SU-DHL-6 (cell line): ENCODE data around the gene PRAC2.

Source experiments
- H2AFZ ChIP-seq: fragments of 200-600 bp; sonication (generic); 2 replicates; pipeline ENCODE4 v1.6.1; 2014; ENCODE audit warnings: low read depth, mild to moderate bottlenecking, moderate library complexity, mixed read lengths, antibody characterized with exemption, low read length; ENCODE audit not compliant: severe bottlenecking
- H3F3A ChIP-seq: fragments of 200-600 bp; shearing (Covaris generic); 2 replicates; pipeline ENCODE4 v1.6.0; 2016; ENCODE audit warnings: antibody characterized with exemption, mild to moderate bottlenecking; ENCODE audit not compliant: insufficient read depth
- H3K27ac ChIP-seq: fragments of 200-600 bp; sonication (generic); 2 replicates; pipeline ENCODE4 v1.5.1; 2016; ENCODE audit warnings: low read depth, mild to moderate bottlenecking, low read length, moderate library complexity, mixed read lengths
- H3K27me3 ChIP-seq: fragments of 200-600 bp; sonication (generic), shearing (Covaris generic); 2 replicates; pipeline ENCODE4 v1.6.0; 2014; ENCODE audit warnings: mild to moderate bottlenecking, low read length
- H3K36me3 ChIP-seq: fragments of 200-600 bp; sonication (generic); 2 replicates; pipeline ENCODE4 v1.6.1; 2014; ENCODE audit warnings: mild to moderate bottlenecking, low read length, mixed read lengths
- H3K4me2 ChIP-seq: fragments of 300-600, 200-600 bp; shearing (Covaris generic), sonication (generic); 2 replicates; pipeline ENCODE4 v1.6.0; 2014; ENCODE audit warnings: low read length, low read depth, mild to moderate bottlenecking; ENCODE audit not compliant: poor library complexity, severe bottlenecking
- H3K4me3 ChIP-seq: fragments of 200-600 bp; sonication (generic); 2 replicates; pipeline ENCODE4 v1.5.1; 2014; ENCODE audit warnings: antibody characterized with exemption, low read length, mild to moderate bottlenecking, mixed read lengths; ENCODE audit not compliant: insufficient read depth, poor library complexity, severe bottlenecking
- H3K79me2 ChIP-seq: fragments of 200-600 bp; sonication (generic); 2 replicates; pipeline ENCODE4 v1.6.1; 2014; ENCODE audit warnings: mild to moderate bottlenecking, low read length, moderate library complexity; ENCODE audit not compliant: insufficient read depth
- H3K9ac ChIP-seq: fragments of 200-600 bp; sonication (generic); 2 replicates; pipeline ENCODE4 v1.7.0; 2014; ENCODE audit warnings: mild to moderate bottlenecking, low read length
- H3K9me2 ChIP-seq: fragments of 200-600 bp; sonication (generic); replicated peaks from 2 replicates; pipeline ENCODE4 v1.6.1; 2014; ENCODE audit warnings: low read length; ENCODE audit not compliant: insufficient read depth
- H3K9me3 ChIP-seq: fragments of 200-600 bp; sonication (generic); 2 replicates; pipeline ENCODE4 v1.6.1; 2014; ENCODE audit warnings: low read length, mixed read lengths; ENCODE audit not compliant: insufficient read depth
- H4K20me1 ChIP-seq: fragments of 200-600 bp; sonication (generic); 2 replicates; pipeline ENCODE4 v1.6.1; 2014; ENCODE audit warnings: low read depth, mild to moderate bottlenecking, antibody characterized with exemption, low read length, moderate library complexity, mixed read lengths
- EZH2phosphoT487 ChIP-seq: fragments of 200-600 bp; sonication (generic), shearing (Covaris generic); conservative IDR thresholded peaks from 2 replicates; pipeline ENCODE4 v1.6.1; 2018; ENCODE audit warnings: mild to moderate bottlenecking, antibody characterized with exemption, low read length, moderate library complexity, mixed read lengths
- TF ChIP-seq, protein P1 (sequence below): fragments of 200-600 bp; sonication (generic); IDR thresholded peaks from one replicate; pipeline ENCODE4 v1.5.1; 2017; ENCODE audit warnings: antibody characterized with exemption, mild to moderate bottlenecking, low read length, moderate library complexity; ENCODE audit not compliant: insufficient read depth, poor library complexity, severe bottlenecking

The PRAC2 gene

DNA sequence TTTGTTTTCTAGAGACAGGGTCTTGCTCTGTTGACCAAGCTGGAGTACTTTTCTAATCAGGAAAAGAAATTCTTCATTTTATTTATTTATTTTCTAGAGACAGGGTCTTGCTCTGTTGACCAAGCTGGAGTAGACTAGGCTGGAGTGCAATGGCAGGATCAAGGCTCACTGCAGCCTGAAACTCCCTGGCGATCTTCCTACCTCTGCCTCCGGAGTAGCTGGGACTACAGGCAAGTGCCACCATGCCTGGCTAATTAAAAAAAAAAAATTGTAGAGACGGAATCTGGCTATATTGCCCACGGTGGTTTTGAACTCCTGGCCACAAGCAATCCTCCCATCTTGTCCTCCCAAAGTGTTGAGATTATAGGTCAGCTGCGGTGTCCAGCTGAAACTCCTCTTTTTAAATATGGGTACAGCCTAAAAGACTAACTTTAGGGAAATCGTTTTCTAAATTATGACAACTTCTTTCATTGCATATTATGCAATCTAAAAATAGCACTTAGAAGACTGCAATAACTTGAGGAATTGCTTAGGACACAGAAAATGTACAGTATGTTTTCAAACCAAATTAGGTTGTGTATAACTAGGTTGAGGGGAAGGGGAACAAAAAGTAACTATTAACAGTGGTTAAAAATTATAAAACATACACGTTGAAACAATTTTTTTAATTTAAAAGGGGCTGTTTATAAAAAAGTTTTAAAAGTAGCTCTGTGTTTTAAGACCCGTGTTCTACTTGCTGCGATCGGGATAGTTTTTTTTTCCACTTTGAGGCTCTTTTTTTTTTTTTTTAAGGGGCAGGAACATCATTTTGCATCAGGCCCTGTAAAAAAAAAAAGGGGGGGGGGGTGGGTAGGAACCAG lies 5.4 kb upstream of the PRAC2 start:
- H3K27ac ChIP-seq: no peak overlapping the region
- H3K4me2 ChIP-seq: no peak overlapping the region
- no peak for TF ChIP-seq EZH2phosphoT487
- TF ChIP-seq, protein P1, sequence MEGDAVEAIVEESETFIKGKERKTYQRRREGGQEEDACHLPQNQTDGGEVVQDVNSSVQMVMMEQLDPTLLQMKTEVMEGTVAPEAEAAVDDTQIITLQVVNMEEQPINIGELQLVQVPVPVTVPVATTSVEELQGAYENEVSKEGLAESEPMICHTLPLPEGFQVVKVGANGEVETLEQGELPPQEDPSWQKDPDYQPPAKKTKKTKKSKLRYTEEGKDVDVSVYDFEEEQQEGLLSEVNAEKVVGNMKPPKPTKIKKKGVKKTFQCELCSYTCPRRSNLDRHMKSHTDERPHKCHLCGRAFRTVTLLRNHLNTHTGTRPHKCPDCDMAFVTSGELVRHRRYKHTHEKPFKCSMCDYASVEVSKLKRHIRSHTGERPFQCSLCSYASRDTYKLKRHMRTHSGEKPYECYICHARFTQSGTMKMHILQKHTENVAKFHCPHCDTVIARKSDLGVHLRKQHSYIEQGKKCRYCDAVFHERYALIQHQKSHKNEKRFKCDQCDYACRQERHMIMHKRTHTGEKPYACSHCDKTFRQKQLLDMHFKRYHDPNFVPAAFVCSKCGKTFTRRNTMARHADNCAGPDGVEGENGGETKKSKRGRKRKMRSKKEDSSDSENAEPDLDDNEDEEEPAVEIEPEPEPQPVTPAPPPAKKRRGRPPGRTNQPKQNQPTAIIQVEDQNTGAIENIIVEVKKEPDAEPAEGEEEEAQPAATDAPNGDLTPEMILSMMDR: no peak
- H3F3A ChIP-seq: no peaks in the 10 kb centered on the region
- no peaks in the 10 kb centered on the region for H3K9me2 ChIP-seq
- H3K4me3 ChIP-seq: no peak overlapping the region
- no peak overlapping the region for H2AFZ ChIP-seq
- H4K20me1 ChIP-seq: no peaks in the 10 kb centered on the region
- H3K9ac ChIP-seq: no peak overlapping the region
- H3K36me3 ChIP-seq: no peaks in the 10 kb centered on the region
- no peaks in the 10 kb centered on the region for H3K27me3 ChIP-seq
- H3K9me3 ChIP-seq: no peaks in the 10 kb centered on the region
- no peaks in the 10 kb centered on the region for H3K79me2 ChIP-seq

DNA sequence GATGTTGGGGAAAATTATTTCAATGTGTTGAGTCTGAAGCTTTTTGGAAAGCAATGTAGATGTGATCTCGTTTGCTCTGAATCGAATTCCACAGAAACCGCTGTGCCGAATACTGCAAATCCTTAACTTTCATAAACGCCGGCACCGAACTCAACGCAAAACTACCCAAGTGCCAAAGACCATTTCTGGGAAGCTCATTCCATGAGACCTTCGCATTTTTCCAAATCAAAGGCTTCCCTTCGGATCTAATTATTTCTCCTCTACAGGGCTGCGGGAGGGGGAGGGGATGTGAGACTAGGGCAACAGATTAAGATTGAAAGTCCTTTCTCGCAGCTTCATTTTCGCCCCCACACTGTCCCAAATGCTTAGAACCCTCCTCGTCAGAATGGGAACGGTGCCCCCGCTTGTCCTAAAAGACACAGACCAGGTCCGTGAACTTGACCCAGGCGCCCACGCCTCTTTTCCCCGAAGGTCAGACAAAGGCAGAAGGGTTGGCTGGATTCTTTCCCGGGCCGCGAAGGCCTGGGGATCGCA lies 4.7 kb upstream of the PRAC2 start:
- no peaks in the 10 kb centered on the region for H3F3A ChIP-seq
- no peaks in the 10 kb centered on the region for H4K20me1 ChIP-seq
- H3K4me3 ChIP-seq: no peak overlapping the region
- TF ChIP-seq EZH2phosphoT487: no peak
- TF ChIP-seq, protein P1: no peak
- H3K27ac ChIP-seq: no peak overlapping the region
- H3K9ac ChIP-seq: no peak overlapping the region
- H3K4me2 ChIP-seq: no peak overlapping the region
- no peaks in the 10 kb centered on the region for H3K36me3 ChIP-seq
- H3K79me2 ChIP-seq: no peaks in the 10 kb centered on the region
- no peaks in the 10 kb centered on the region for H3K27me3 ChIP-seq
- no peaks in the 10 kb centered on the region for H3K9me2 ChIP-seq
- H3K9me3 ChIP-seq: no peaks in the 10 kb centered on the region
- H2AFZ ChIP-seq: no peak overlapping the region

- H3F3A ChIP-seq: no peaks in the 10 kb centered on the region
- no peak overlapping the region for H3K9ac ChIP-seq
- no peak for TF ChIP-seq EZH2phosphoT487
- TF ChIP-seq, protein P1: no peak
- no peaks in the 10 kb centered on the region for H3K27me3 ChIP-seq
- H3K4me3 ChIP-seq: no peak overlapping the region
- no peak overlapping the region for H2AFZ ChIP-seq
- no peaks in the 10 kb centered on the region for H3K9me2 ChIP-seq
- no peak overlapping the region for H3K27ac ChIP-seq
- H4K20me1 ChIP-seq: no peaks in the 10 kb centered on the region
- no peak overlapping the region for H3K4me2 ChIP-seq
- H3K9me3 ChIP-seq: no peaks in the 10 kb centered on the region
- H3K79me2 ChIP-seq: no peaks in the 10 kb centered on the region
- no peaks in the 10 kb centered on the region for H3K36me3 ChIP-seq
These were observed 4.0 kb upstream of the PRAC2 start for GRCh38 chr17:48718761-48719641.
